ENCODE data around the gene ZNF658. TPM values are rescaled to one million over a fixed set of nuclear protein-coding genes. Genes with fewer than 3 reads are reported as not detected.
"Not testable (repeated sequence)": the region's sequence is repeated elsewhere in the genome, so short reads cannot be mapped to it uniquely, and the experiment has no call there.

ZNF658 gene
- total RNA-seq (2014; rRNA removed; shearing (Covaris generic)) = 2.6 and 4.9 TPM in 2 replicates

GRCh38 chr9:66900490-66901131 lies at the start of gene ZNF658:
Gene ZNF658, plus strand, starts transcription at chr9:66900725. Its CDS starts 2,837 bp downstream, at chr9:66903562.
- DNase-seq (ENCODE audit: low read depth) = peak; percentile 90

- not testable (repeated sequence) for DNase-seq (ENCODE audit: low read depth)
Observed at GRCh38 chr9:66861732-66862131, 38.8 kb upstream of the ZNF658 start.

GRCh38 chr9:66868660-66869059 lies 31.9 kb upstream of the ZNF658 start:
- not testable (repeated sequence) for DNase-seq (ENCODE audit: low read depth)

DNA sequence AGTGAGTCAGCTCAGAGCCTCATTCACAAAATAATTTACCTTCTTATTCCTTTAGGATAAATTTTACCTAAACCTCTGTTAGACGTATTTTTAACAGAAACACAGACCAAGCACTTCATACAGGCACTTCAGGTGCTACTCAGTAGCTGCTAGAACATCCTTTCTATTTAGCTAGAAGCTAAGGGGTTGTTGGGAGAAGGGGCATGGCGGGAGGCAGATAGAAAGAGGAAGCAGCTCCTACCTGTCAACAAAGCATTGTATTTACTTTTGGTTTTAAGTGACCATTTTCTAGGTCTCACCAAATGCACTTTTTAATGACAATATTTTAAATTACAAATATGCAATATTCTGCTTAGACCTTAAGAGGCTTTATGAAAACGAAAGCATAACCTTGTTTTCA lies 19.9 kb upstream of the ZNF658 start:
- DNase-seq (ENCODE audit: low read depth) = not testable (repeated sequence)

DNA sequence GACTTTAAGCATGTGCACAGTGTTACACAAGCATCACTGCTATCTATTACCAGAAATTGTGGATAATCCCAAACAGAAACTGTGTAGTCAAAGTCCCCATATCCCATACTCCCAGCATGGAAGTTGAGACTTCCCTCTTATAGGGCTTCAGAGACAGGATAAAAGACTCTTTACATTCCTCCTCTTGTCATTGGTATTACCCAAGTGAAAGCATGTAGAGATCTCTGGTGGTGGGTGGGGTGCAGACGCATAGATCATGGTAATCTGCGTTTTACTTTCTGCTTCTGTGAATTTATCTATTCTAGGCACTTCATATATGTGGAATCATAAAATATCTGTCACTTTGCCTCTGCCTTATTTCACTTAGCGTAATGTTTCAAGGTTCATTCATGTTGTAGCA lies 18.7 kb upstream of the ZNF658 start:
- DNase-seq (ENCODE audit: low read depth) = not testable (repeated sequence)

DNA sequence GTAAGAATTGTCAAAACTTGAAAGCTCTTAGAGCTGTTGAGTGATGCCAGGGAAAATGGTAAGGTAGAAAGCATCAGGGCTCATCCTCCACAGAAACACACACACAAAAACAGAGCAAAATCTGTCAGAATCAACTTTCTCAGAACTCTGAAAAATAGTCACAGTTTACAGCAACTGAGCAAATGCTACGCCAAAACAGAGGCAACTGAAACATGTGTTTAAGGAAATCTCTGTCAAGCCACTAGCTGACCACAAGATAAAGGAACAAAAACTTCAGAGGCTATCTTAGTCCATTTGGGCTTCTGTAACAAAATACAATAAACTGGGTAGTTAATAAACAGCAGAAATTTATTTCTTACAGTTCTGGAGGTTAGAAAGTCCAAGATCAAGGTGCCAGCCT lies 10.2 kb upstream of the ZNF658 start:
- DNase-seq (ENCODE audit: low read depth) = not testable (repeated sequence)

GRCh38 chr9:66901141-66901540 lies 616 bp downstream of the ZNF658 start:
- DNase-seq (ENCODE audit: low read depth) = not testable (repeated sequence)

GRCh38 chr9:66909560-66909959 lies 9.0 kb downstream of the ZNF658 start:
- not testable (repeated sequence) for DNase-seq (ENCODE audit: low read depth)

DNA sequence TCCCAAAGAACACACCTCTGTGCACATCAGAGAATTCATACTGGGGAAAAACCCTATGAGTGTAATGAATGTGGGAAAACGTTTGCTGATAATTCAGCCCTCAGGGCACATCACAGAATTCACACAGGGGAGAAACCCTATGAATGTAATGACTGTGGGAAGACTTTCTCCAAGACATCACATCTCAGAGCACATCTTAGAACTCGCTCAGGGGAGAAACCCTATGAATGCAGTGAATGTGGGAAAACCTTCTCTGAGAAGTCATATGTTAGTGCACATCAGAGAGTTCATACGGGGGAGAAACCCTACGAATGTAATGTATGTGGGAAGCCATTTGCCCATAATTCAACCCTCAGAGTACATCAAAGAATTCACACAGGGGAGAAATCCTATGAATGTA lies 19.5 kb downstream of the ZNF658 start:
- not testable (repeated sequence) for DNase-seq (ENCODE audit: low read depth)

- DNase-seq (ENCODE audit: low read depth) = not testable (repeated sequence)
Observed at GRCh38 chr9:66936194-66936870, 35.8 kb downstream of the ZNF658 start.

- not testable (repeated sequence) for DNase-seq (ENCODE audit: low read depth)
Observed at GRCh38 chr9:66937662-66938061, 37.1 kb downstream of the ZNF658 start.

- DNase-seq (ENCODE audit: low read depth) = not testable (repeated sequence)
Observed at GRCh38 chr9:66938322-66938721, 37.8 kb downstream of the ZNF658 start.

GRCh38 chr9:66939878-66940830 lies 39.6 kb downstream of the ZNF658 start:
- not testable (repeated sequence) for DNase-seq (ENCODE audit: low read depth)

DNA sequence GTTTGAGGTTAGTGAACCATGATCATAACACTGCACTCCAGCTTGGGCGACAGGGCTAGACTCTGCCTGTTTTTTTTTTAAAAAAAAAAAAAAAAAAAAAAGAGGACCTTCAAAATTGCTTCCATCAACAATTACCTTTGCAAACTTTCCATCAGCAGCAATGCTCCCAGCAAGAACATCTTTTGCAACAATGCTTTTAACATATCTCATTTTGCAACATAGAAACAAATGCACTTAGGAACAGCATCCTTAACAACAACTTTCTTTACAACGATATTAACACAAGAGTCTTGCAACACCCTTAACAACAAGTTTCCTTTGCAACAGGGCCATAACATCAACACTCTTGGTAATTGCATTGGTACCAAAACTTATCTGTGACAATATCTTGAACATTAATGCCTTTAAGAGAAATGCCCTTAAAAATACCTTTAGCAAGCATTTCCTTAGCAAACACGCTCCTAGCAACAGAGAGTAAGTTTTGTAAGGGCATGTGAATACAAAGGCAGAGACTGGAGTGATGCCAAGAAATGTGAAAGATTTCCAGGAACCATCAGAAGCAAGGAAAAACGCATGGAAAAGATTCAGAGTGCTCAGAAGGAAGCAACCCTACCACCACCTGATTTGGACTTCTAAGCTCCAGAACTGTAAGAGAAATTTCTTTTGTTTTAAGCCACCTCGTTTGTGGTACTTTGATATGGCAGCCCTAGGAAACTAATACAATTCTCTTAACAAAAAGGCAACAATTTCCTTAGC lies 42.1 kb downstream of the ZNF658 start:
- DNase-seq (ENCODE audit: low read depth) = not testable (repeated sequence)

- not testable (repeated sequence) for DNase-seq (ENCODE audit: low read depth)
Observed at GRCh38 chr9:66952576-66952975, 52.1 kb downstream of the ZNF658 start.

Other genes with a start within 250 kb of the ZNF658 start
- not detected in 2 replicates for gene SPATA31A3, start 91.8 kb downstream of the ZNF658 start, total RNA-seq (2014; rRNA removed; shearing (Covaris generic))